Activated CD4-positive, alpha-beta T cell treated with anti-CD3 and anti-CD28 coated beads for 24 hours (primary cell): Measurements from ENCODE around the gene MRPL36.
A peak's percentile ranks its signal among the peaks of the same experiment; 100 is the strongest.
"Not testable (repeated sequence)": the region's sequence is repeated elsewhere in the genome, so short reads cannot be mapped to it uniquely, and the experiment has no call there.

ENCODE experiments used
- DNase-seq, 2 donors: peaks; one replicate each; pipeline ENCODE4 v3.0.0-alpha.2; 2020; ENCODE audit warnings: low read depth in 2 of 2

MRPL36 gene

GRCh38 chr5:1799602-1800471 is at the start of gene MRPL36:
Gene MRPL36 (minus strand): TSS chr5:1799837. CDS start chr5:1798935, 902 bp downstream.
- DNase-seq: peak; percentile 90 to 91

- no peak for DNase-seq
These were observed 48.0 kb upstream of the MRPL36 start for GRCh38 chr5:1847611-1848010.

- no peak for DNase-seq
These were observed 47.4 kb upstream of the MRPL36 start for GRCh38 chr5:1847056-1847455.

- no peak for DNase-seq
These were observed 46.9 kb upstream of the MRPL36 start for GRCh38 chr5:1846583-1846982.

GRCh38 chr5:1845696-1846095 is 46.1 kb upstream of the MRPL36 start:
- no peak for DNase-seq

- no peak for DNase-seq
These were observed 45.2 kb upstream of the MRPL36 start for GRCh38 chr5:1844708-1845436.

GRCh38 chr5:1843761-1844160 is 44.1 kb upstream of the MRPL36 start:
- DNase-seq: not testable (repeated sequence)

GRCh38 chr5:1842004-1842819 is 42.6 kb upstream of the MRPL36 start:
- no peak for DNase-seq

GRCh38 chr5:1840741-1841521 is 41.3 kb upstream of the MRPL36 start:
- DNase-seq: no peak

- no peak for DNase-seq
These were observed 40.5 kb upstream of the MRPL36 start for GRCh38 chr5:1840071-1840547.

GRCh38 chr5:1838013-1838412 is 38.4 kb upstream of the MRPL36 start:
- no peak for DNase-seq

- DNase-seq: no peak
These were observed 37.5 kb upstream of the MRPL36 start for GRCh38 chr5:1836891-1837880.

- no peak for DNase-seq
These were observed 36.7 kb upstream of the MRPL36 start for GRCh38 chr5:1836176-1836890.

- DNase-seq: no peak
These were observed 35.8 kb upstream of the MRPL36 start for GRCh38 chr5:1835431-1835830.

GRCh38 chr5:1834721-1835429 is 35.2 kb upstream of the MRPL36 start:
- no peak for DNase-seq

GRCh38 chr5:1834022-1834551 is 34.5 kb upstream of the MRPL36 start:
- no peak for DNase-seq

- DNase-seq: no peak
These were observed 33.8 kb upstream of the MRPL36 start for GRCh38 chr5:1833264-1834021.
